Gastrocnemius medialis (tissue), 4 donors: Measurements from ENCODE around the gene CFAP57. TPM values are rescaled to one million over a fixed set of nuclear protein-coding genes. Genes with fewer than 3 reads are reported as not detected.

Source experiments
- ATAC-seq, 2 donors: fragments of 150-250 bp; one replicate each; pipeline ENCODE4 v1.9.1; 2016
- DNase-seq, 2 donors: peaks; one replicate each; pipeline ENCODE4 v3.0.0-alpha.2; 2019
- H3K27ac ChIP-seq, 4 donors: fragments of 200-600 bp; sonication (generic); 1 replicate in 1 of 4; 2 replicates in 3 of 4; pipeline ENCODE4 v1.5.1; 2016 to 2018; ENCODE audit warnings: mild to moderate bottlenecking in 2 of 4, moderate library complexity in 1 of 4
- H3K27me3 ChIP-seq, 3 donors: fragments of 200-600 bp; sonication (generic) in 2 of 3; 1 replicate in 1 of 3; 2 replicates in 2 of 3; pipeline versions ENCODE4 v1.5.1 to v1.6.0; 2016 to 2019; ENCODE audit warnings: mild to moderate bottlenecking in 1 of 3, moderate library complexity in 1 of 3
- H3K36me3 ChIP-seq, 2 donors: fragments of 200-600 bp; sonication (generic) in 1 of 2; one replicate each; pipeline ENCODE4 v1.5.1; 2017 to 2018
- H3K4me1 ChIP-seq, 2 donors: fragments of 200-600 bp; sonication (generic) in 1 of 2; one replicate each; pipeline ENCODE4 v1.5.1; 2016 to 2017; ENCODE audit warnings: mild to moderate bottlenecking in 2 of 2
- H3K4me3 ChIP-seq, 4 donors: fragments of 200-600 bp; sonication (generic) in 3 of 4; 1 replicate in 1 of 4; 2 replicates in 3 of 4; pipeline ENCODE4 v1.5.1; 2016 to 2019; ENCODE audit warnings: mild to moderate bottlenecking in 2 of 4
- H3K9me3 ChIP-seq, 3 donors: fragments of 200-600 bp; sonication (generic) in 2 of 3; 1 replicate in 1 of 3; 2 replicates in 2 of 3; pipeline ENCODE4 v1.5.1; 2016 to 2019
- CTCF ChIP-seq, 5 experiments: fragments of 450-650 bp in 3 of 5; fragments of 200-600 bp in 2 of 5; sonication (generic) in 2 of 5; IDR thresholded peaks in 4 of 5; conservative IDR thresholded peaks in 1 of 5; 1 replicate in 4 of 5; 2 replicates in 1 of 5; pipeline ENCODE4 v1.5.1; 2016 to 2019; ENCODE audit warnings: antibody characterized with exemption in 5 of 5, mild to moderate bottlenecking in 3 of 5, moderate library complexity in 3 of 5
- POLR2A ChIP-seq, 2 donors: fragments of 450-650 bp; IDR thresholded peaks; one replicate each; pipeline ENCODE4 v1.6.1; 2017; ENCODE audit warnings: antibody characterized with exemption in 2 of 2, mild to moderate bottlenecking in 2 of 2, moderate library complexity in 2 of 2
- in situ Hi-C, 4 donors: fragments of 200-750 bp; cut with MboI; loops; one replicate each; pipeline versions ENCODE4 v1.15.0 to v1.8.0; 2017; ENCODE audit warnings: low sequenced_read_pairs in 4 of 4
- intact Hi-C: fragments of 100-400 bp; cut with DNase I; formaldehyde crosslinking; loops from one replicate; pipeline ENCODE4 v1.15.1; 2023; ENCODE audit warnings: low total_unique reads
- total RNA-seq, 4 donors: library from RNA; depleted of rRNA; stranded (reverse); fragments of >200 nt; gene quantifications; one replicate each; pipeline versions ENCODE4 v1.1.0 to v1.2.3, GENCODE V29; 2016

CFAP57 gene
- total RNA-seq, 4 donors from 2014 or later: 0.10 to 0.13 TPM; not detected in 2

- DNase-seq: no peak
- in situ Hi-C loops: no loop called here
- H3K4me3 ChIP-seq: no peak overlapping the region
Measured at GRCh38 chr1:43275826-43276620, 103.9 kb downstream of the CFAP57 start.

GRCh38 chr1:43276673-43277072 is 104.5 kb downstream of the CFAP57 start:
- ATAC-seq: no peak
- Histone ChIP-seq H3K4me1 (no peaks in the 10 kb centered on the region), H3K27ac (no peak overlapping the region), H3K4me3 (no peak overlapping the region), H3K27me3 (peaks cover 0 to 6% (median 0%) of the 10 kb centered on the region in 3 donors), H3K9me3 (no peaks in the 10 kb centered on the region), H3K36me3 (no peaks in the 10 kb centered on the region)
- no peak for DNase-seq
- no peak for TF ChIP-seq CTCF (IDR thresholded peaks at IDR 0.05 in 4 of 5, conservative IDR thresholded peaks at IDR 0.05 in 1 of 5)
- TF ChIP-seq POLR2A (IDR thresholded peaks at IDR 0.05): no peak
- in situ Hi-C loops (no loop called here), intact Hi-C loops (no loop called here)

More at GRCh38 chr1:43275826-43276620, 103.9 kb downstream of the CFAP57 start:
- TF ChIP-seq CTCF (IDR thresholded peaks at IDR 0.05 in 4 of 5, conservative IDR thresholded peaks at IDR 0.05 in 1 of 5) (no peak), POLR2A (IDR thresholded peaks at IDR 0.05) (no peak)
- Histone ChIP-seq H3K27me3 (peaks cover 0 to 8% (median 2%) of the 10 kb centered on the region in 3 donors), H3K4me1 (no peaks in the 10 kb centered on the region), H3K36me3 (no peaks in the 10 kb centered on the region), H3K27ac (no peak overlapping the region), H3K9me3 (no peaks in the 10 kb centered on the region)
- intact Hi-C loops: no loop called here
- no peak for ATAC-seq

- Histone ChIP-seq H3K27ac (no peak overlapping the region), H3K27me3 (no peaks in the 10 kb centered on the region), H3K36me3 (no peaks in the 10 kb centered on the region), H3K4me1 (no peaks in the 10 kb centered on the region), H3K9me3 (no peaks in the 10 kb centered on the region), H3K4me3 (no peak overlapping the region)
- no peak for TF ChIP-seq CTCF (IDR thresholded peaks at IDR 0.05 in 4 of 5, conservative IDR thresholded peaks at IDR 0.05 in 1 of 5)
- ATAC-seq (no peak), DNase-seq (no peak)
- in situ Hi-C loops: no loop called here
- intact Hi-C loops: no loop called here
Measured at GRCh38 chr1:43277116-43277876, 105.2 kb downstream of the CFAP57 start.

GRCh38 chr1:43279161-43279560 is 107.0 kb downstream of the CFAP57 start:
- no peak overlapping the region for H3K4me3 ChIP-seq
- ATAC-seq (no peak), DNase-seq (no peak)
- intact Hi-C loops: no loop called here
- H3K4me1 ChIP-seq: no peaks in the 10 kb centered on the region
- no peaks in the 10 kb centered on the region for H3K9me3 ChIP-seq
- no peak for TF ChIP-seq POLR2A (IDR thresholded peaks at IDR 0.05)
- no peak for TF ChIP-seq CTCF (IDR thresholded peaks at IDR 0.05 in 4 of 5, conservative IDR thresholded peaks at IDR 0.05 in 1 of 5)
- in situ Hi-C loops: no loop called here
- no peak overlapping the region for H3K27ac ChIP-seq
- no peaks in the 10 kb centered on the region for H3K27me3 ChIP-seq
- no peaks in the 10 kb centered on the region for H3K36me3 ChIP-seq
